GM18520 (cell line): Measurements from ENCODE around the gene SOX18.
"Not testable (repeated sequence)": the region's sequence is repeated elsewhere in the genome, so short reads cannot be mapped to it uniquely, and the experiment has no call there.

ENCODE experiments used
- ATAC-seq: cut with Tn5 transposase; IDR thresholded peaks from one replicate; pipeline ENCODE4 v1.9.1; 2021; ENCODE audit not compliant: unreplicated experiment

The SOX18 gene

GRCh38 chr20:64049060-64049877 lies at the start of gene SOX18:
Gene SOX18, minus strand, starts transcription at chr20:64049639. Its CDS starts 123 bp downstream, at chr20:64049516.
- ATAC-seq = no peak

- no peak for ATAC-seq
Observed at GRCh38 chr20:64098471-64099013, 49.1 kb upstream of the SOX18 start.

- ATAC-seq = no peak
Observed at GRCh38 chr20:64096535-64096934, 47.1 kb upstream of the SOX18 start.

- no peak for ATAC-seq
Observed at GRCh38 chr20:64095927-64096326, 46.5 kb upstream of the SOX18 start.

GRCh38 chr20:64095455-64095854 lies 46.0 kb upstream of the SOX18 start:
- ATAC-seq = no peak

- ATAC-seq = no peak
Observed at GRCh38 chr20:64093013-64093503, 43.6 kb upstream of the SOX18 start.

GRCh38 chr20:64092258-64093012 lies 43.0 kb upstream of the SOX18 start:
- no peak for ATAC-seq

GRCh38 chr20:64091770-64092169 lies 42.3 kb upstream of the SOX18 start:
- no peak for ATAC-seq

- no peak for ATAC-seq
Observed at GRCh38 chr20:64091340-64091739, 41.9 kb upstream of the SOX18 start.

DNA sequence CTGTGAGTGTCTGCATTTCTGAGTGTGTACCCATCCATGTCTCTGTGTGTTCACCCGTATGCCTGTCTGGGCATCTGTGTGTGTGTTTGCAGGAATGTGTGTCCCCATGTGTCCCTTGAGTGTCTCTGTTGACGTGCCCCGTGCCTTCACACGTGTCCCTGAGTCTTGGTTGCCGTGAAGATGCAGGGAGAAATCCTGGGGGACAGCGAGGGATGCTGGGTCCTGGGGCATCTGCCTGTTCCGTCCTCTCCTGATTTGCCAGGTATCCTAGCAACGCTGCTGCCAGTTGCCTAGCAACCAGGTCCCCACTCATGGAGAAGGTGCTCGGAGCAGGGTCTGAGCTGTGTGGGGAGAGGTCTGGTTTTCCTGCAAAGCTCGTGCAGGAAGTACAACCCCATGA lies 40.7 kb upstream of the SOX18 start:
- no peak for ATAC-seq

DNA sequence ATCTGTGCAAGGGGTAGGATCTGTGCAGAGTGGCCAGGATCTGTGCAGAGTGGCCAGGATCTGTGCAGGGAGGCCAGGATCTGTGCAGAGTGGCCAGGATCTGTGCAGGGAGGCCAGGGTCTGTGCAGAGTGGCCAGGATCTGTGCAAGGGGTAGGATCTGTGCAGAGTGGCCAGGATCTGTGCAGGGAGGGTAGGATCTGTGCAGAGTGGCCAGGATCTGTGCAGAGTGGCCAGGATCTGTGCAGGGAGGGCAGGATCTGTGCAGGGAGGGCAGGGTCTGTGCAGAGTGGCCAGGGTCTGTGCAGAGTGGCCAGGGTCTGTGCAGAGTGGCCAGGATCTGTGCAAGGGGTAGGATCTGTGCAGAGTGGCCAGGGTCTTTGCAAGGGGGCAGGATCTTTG lies 39.1 kb upstream of the SOX18 start:
- not testable (repeated sequence) for ATAC-seq

DNA sequence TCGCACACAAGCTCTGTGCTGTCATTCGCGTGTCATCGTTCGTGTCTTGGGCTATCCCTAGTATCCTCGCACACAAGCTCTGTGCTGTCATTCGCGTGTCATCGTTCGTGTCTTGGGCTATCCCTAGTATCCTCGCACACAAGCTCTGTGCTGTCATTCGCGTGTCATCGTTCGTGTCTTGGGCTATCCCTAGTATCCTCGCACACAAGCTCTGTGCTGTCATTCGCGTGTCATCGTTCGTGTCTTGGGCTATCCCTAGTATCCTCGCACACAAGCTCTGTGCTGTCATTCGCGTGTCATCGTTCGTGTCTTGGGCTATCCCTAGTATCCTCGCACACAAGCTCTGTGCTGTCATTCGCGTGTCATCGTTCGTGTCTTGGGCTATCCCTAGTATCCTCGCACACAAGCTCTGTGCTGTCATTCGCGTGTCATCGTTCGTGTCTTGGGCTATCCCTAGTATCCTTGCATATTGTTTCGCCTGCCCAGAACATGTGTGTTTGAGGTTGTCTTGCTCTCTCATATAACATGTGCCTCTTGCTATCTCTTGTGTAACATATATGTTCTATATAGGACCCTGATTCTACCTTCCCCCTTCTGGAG lies 37.9 kb upstream of the SOX18 start:
- not testable (repeated sequence) for ATAC-seq

- no peak for ATAC-seq
Observed at GRCh38 chr20:64086801-64087200, 37.4 kb upstream of the SOX18 start.

DNA sequence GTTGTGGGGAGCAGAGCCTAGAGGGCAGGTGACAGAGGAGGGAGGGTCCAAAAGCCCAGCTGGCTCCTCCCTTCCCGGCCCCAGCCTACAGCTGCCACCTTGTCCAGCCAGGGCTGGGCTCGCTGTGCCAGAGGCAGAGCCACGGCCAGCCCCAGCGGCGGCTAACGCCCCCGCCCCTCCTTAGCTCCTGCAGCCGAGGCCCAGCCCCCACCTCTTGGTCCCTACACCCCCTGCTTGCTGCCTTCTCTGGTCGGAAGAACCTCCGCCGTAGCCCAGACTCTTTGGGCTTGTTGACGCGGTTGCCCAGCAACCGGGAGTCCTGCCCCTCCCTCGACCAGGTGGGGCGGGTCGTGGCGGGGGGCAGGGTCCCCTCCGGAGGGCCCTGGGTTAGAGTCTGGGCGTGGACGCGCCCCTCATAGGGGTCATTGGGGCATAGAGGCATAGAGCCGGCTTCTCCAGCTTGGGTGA lies 35.3 kb upstream of the SOX18 start:
- no peak for ATAC-seq

DNA sequence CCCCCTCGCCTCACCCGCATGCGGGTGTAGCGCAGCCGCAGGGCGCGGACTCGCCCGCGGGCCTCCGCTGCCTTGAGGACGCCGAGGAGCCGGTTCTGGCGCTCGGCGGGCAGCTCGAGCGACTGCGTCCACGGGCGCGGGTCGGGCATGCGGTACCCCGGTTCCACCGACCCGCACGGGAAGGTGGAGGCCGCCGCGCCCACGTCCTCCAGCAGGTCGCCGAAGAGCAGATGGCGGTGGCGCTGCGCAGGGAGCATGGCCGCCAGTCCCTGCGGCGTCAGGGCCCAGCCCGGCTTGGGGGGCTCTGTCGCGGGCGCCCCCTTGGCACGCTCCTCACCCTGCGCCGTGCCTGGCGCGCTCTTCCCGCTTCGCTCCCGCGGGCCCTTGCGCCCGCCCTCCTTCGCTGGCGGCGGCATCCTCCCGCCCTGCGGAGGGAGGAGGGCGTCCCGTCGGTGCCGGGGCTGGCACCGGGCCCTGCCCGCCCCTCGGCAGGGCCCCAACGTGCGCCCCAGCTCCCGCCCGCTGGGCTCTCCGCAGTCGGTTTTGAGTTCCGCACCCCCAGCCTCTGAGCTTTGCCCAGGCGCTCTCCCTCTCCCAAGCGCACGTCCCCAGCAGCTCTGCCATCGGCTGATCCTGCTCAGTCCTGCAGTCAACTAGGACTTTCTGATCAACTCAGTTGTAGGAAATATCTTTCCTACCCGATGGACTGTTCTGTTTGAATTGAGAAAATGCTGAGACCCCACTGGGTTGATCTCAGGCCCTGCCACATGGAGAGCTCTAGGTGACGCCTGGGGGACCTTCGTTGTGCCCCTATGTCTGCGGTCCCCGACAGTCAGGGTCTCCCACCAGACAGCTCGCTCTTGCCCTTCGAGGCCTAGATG lies 34.6 kb upstream of the SOX18 start, which contains the start of gene LKAAEAR1:
LKAAEAR1 (minus strand) TSS at position 595 of the 881 bp plus-strand sequence; CDS start at position 416, 179 bp downstream.
- no peak for ATAC-seq

GRCh38 chr20:64083378-64083803 lies 34.0 kb upstream of the SOX18 start:
- no peak for ATAC-seq

DNA sequence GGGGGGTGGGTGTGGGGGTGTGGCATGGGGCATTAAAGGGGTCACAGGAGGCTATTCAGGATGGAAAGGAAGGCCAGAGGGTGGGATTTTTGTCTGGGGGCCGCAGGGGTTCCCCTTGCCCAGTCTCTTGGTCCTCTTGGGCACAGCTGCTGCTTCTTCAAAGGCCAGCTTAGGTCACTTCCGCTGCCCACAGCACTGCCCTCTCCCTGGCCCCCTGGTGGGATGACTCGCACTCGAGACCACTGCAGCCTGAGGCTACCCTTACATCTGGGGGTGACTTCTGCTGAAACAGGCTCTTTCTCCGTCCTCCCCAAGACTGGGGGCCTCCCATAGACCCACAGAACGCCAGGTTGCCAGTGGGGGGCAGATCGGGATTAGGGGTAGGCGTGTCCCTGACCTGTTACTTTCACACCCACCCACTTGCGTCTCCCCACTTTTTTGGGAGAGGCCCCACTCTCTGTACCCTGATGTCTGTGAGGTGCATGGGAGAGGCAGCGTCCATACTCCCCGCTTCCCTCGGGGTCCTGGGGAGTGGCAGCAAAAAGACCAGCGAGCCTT lies 33.5 kb upstream of the SOX18 start:
- ATAC-seq = no peak

- ATAC-seq = no peak
Observed at GRCh38 chr20:64082126-64082731, 32.8 kb upstream of the SOX18 start.

GRCh38 chr20:64081624-64081964 lies 32.2 kb upstream of the SOX18 start:
- ATAC-seq = no peak
